Measurements from ENCODE around the gene ANKMY1. TPM values are rescaled to one million over a fixed set of nuclear protein-coding genes. Genes with fewer than 3 reads are reported as not detected.

The ANKMY1 gene
- total and polyA plus RNA-seq, 2 of the 13 experiments (the other 11 are each of a cell fraction or from before 2014, with no cell fraction given) = 11.7 to 18.8 TPM

DNA sequence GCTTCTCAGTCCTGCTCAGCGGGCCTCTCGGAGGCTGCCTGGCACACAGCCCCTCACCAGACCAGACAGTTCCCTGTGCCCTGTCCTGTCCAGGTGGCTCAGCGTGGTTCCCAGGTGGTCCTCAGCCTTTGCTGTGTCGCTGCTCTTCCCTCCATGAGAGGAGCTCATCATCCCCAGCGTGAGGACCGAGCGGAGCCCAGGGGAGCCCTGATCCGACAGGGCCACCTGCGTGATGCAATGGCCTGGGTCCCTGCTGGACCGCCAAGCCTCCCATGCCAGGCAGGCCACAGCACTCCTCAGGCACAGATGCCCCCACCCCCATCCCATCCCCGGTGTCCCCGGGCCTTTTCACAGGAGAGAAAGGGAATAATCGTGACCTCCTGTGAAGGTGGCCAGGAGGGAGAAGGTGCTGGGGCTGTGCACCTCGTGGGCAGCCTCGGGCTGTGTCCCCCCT, 118.1 kb downstream of the ANKMY1 start:
- CTCF ChIA-PET (ENCODE audit: low intra/inter-chr PET ratio, low total read pairs) = no interaction called here
- no peaks in the 10 kb centered on the region for H3K79me2 ChIP-seq (ENCODE audit: insufficient read depth, low read length)

DNA sequence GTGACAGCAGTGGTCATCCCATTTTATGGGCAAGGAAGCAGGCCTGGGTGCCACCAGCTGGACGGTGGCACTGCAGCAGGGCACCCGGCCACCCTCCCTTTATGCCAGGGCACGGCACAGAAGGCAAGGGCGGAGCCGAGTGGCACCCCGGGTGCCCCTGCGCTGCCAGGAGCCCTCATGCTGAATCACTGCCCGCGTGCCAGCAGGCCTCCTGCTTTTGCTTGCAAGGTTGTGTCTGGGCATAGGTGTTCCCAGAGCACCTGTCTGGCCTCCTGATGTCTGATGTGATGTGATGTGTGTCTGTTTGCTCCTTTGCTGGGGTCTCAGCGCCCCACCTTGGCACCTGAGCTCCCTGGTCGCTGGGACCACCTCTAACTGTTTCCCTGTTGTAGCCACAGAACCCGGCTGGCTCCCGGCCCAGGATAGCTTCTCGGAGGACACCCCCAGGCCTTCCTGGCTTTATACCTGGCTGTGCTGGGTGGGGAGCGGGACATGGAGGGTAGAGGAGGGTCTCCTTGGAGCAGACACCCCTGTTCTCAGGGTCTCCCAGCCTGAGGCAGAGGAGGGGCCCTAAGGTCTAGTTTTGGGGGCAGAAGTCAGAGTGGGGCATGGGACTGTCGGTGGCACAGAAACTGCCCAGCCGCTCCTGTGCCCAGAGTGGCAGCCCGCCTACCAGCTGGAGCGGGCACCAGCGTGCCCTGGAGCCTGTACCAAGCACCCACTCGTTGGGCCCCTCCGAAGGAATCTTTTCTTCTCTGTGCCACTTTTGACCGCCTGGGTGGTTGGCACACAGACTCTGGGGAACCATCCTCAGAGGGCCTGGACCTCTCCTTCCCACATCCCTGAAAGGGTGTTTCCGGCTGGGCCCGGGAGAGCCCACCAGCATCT, 118.7 kb downstream of the ANKMY1 start:
- WGBS (ENCODE audit: low lambda C conversion rate) = 57% methylated on average over 16 of the region's 25 CpGs
- intact Hi-C loops (cut with micrococcal nuclease; ENCODE audit: unreplicated experiment) = loop anchor here (1.0 to 5.0 kb wide), 3 partner anchors 187 to 287 kb away; no protein-coding TSS in a partner anchor
- Histone ChIP-seq H3K79me2 (ENCODE audit: insufficient read depth, low read length) (no peaks in the 10 kb centered on the region), H4K20me1 (ENCODE audit: insufficient read depth, low read length) (peaks cover 3% of the 10 kb centered on the region; the same call in 1 of the 2 replicates), H2AFZ (ENCODE audit: low read length) (no peak overlapping the region), H3K27me3 (ENCODE audit: control insufficient read depth in 1 of 2, insufficient read depth in 2 of 2, low read length in 2 of 2) (peaks cover 14 to 30% of the 10 kb centered on the region in 2 experiments; a peak in 4 of 5 replicates), H3K4me1 (ENCODE audit: insufficient read depth, low read length) (peaks cover 18% of the 10 kb centered on the region), H3K4me2 (ENCODE audit: low read depth, low read length) (no peak overlapping the region), H3K4me3 (replicated peaks in 1 of 3; ENCODE audit: insufficient read depth in 1 of 3, low read depth in 2 of 3, low read length in 3 of 3) (no peak overlapping the region), H3K9ac (ENCODE audit: insufficient read depth, low read depth, low read length) (no peak overlapping the region), H3K27ac (ENCODE audit: extremely low read length, insufficient read depth, low read length) (no peak overlapping the region), H3K36me3 (replicated peaks in 1 of 2; ENCODE audit: control insufficient read depth in 1 of 2, insufficient read depth in 2 of 2, low read length in 2 of 2) (no peaks in the 10 kb centered on the region), H3K9me3 (ENCODE audit: low read length) (no peaks in the 10 kb centered on the region)
- FAIRE-seq (no peak), ATAC-seq (no peak), DNase-seq (ENCODE audit: low spot score) (no peak)
- BruUV-seq (replicated peaks) = no TSS peak
- POLR2A ChIA-PET = no interaction called here
- CTCF ChIA-PET (ENCODE audit: low intra/inter-chr PET ratio, low total read pairs) = interaction anchor here (0.8 to 3.4 kb wide), 3 partner anchors 94 to 288 kb away, joined by 3 to 84 read pairs (median 11); no protein-coding TSS in a partner anchor
- in situ Hi-C loops (cut with HindIII; ENCODE audit: extremely low pct_ligation_motif_present, low pct_unique_long_range_greater_than_20kb) = loop anchor here (5.0 kb wide), 2 partner anchors 207 to 287 kb away; no protein-coding TSS in a partner anchor
- TF ChIP-seq, protein P1, sequence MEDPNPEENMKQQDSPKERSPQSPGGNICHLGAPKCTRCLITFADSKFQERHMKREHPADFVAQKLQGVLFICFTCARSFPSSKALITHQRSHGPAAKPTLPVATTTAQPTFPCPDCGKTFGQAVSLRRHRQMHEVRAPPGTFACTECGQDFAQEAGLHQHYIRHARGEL (CRISPR knock-in tag; IDR thresholded peaks at IDR 0.05) = no peak
- TF ChIP-seq, protein P2, sequence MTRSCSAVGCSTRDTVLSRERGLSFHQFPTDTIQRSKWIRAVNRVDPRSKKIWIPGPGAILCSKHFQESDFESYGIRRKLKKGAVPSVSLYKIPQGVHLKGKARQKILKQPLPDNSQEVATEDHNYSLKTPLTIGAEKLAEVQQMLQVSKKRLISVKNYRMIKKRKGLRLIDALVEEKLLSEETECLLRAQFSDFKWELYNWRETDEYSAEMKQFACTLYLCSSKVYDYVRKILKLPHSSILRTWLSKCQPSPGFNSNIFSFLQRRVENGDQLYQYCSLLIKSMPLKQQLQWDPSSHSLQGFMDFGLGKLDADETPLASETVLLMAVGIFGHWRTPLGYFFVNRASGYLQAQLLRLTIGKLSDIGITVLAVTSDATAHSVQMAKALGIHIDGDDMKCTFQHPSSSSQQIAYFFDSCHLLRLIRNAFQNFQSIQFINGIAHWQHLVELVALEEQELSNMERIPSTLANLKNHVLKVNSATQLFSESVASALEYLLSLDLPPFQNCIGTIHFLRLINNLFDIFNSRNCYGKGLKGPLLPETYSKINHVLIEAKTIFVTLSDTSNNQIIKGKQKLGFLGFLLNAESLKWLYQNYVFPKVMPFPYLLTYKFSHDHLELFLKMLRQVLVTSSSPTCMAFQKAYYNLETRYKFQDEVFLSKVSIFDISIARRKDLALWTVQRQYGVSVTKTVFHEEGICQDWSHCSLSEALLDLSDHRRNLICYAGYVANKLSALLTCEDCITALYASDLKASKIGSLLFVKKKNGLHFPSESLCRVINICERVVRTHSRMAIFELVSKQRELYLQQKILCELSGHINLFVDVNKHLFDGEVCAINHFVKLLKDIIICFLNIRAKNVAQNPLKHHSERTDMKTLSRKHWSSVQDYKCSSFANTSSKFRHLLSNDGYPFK (CRISPR knock-in tag; IDR thresholded peaks at IDR 0.05; ENCODE audit: borderline replicate concordance) = 0 out of 2 replicates have a peak, but pooled peaks have one; percentile 4
- TF ChIP-seq, protein P3, sequence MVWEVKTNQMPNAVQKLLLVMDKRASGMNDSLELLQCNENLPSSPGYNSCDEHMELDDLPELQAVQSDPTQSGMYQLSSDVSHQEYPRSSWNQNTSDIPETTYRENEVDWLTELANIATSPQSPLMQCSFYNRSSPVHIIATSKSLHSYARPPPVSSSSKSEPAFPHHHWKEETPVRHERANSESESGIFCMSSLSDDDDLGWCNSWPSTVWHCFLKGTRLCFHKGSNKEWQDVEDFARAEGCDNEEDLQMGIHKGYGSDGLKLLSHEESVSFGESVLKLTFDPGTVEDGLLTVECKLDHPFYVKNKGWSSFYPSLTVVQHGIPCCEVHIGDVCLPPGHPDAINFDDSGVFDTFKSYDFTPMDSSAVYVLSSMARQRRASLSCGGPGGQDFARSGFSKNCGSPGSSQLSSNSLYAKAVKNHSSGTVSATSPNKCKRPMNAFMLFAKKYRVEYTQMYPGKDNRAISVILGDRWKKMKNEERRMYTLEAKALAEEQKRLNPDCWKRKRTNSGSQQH (CRISPR knock-in tag; IDR thresholded peaks at IDR 0.05; ENCODE audit: low read depth) = no peak
- TF ChIP-seq, protein P4, sequence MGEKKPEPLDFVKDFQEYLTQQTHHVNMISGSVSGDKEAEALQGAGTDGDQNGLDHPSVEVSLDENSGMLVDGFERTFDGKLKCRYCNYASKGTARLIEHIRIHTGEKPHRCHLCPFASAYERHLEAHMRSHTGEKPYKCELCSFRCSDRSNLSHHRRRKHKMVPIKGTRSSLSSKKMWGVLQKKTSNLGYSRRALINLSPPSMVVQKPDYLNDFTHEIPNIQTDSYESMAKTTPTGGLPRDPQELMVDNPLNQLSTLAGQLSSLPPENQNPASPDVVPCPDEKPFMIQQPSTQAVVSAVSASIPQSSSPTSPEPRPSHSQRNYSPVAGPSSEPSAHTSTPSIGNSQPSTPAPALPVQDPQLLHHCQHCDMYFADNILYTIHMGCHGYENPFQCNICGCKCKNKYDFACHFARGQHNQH (CRISPR knock-in tag; IDR thresholded peaks at IDR 0.05) = no peak
- no peak for TF ChIP-seq RAD21 (CRISPR knock-in tag; IDR thresholded peaks at IDR 0.05)

More for the DNA sequence above, 118.1 kb downstream of the ANKMY1 start:
- Histone ChIP-seq H3K9me3 (ENCODE audit: low read length) (no peaks in the 10 kb centered on the region), H2AFZ (ENCODE audit: low read length) (no peak overlapping the region), H3K4me2 (ENCODE audit: low read depth, low read length) (no peak overlapping the region), H3K4me3 (replicated peaks in 1 of 3; ENCODE audit: insufficient read depth in 1 of 3, low read depth in 2 of 3, low read length in 3 of 3) (no peak overlapping the region), H3K27me3 (ENCODE audit: control insufficient read depth in 1 of 2, insufficient read depth in 2 of 2, low read length in 2 of 2) (peaks cover 13 to 23% of the 10 kb centered on the region in 2 experiments; a peak in 4 of 5 replicates), H3K4me1 (ENCODE audit: insufficient read depth, low read length) (peaks cover 18% of the 10 kb centered on the region), H4K20me1 (ENCODE audit: insufficient read depth, low read length) (peaks cover 3% of the 10 kb centered on the region; the same call in 1 of the 2 replicates), H3K9ac (ENCODE audit: insufficient read depth, low read depth, low read length) (no peak overlapping the region), H3K36me3 (replicated peaks in 1 of 2; ENCODE audit: control insufficient read depth in 1 of 2, insufficient read depth in 2 of 2, low read length in 2 of 2) (no peaks in the 10 kb centered on the region), H3K27ac (ENCODE audit: extremely low read length, insufficient read depth, low read length) (no peak overlapping the region)
- FAIRE-seq = no peak
- TF ChIP-seq, protein P5, sequence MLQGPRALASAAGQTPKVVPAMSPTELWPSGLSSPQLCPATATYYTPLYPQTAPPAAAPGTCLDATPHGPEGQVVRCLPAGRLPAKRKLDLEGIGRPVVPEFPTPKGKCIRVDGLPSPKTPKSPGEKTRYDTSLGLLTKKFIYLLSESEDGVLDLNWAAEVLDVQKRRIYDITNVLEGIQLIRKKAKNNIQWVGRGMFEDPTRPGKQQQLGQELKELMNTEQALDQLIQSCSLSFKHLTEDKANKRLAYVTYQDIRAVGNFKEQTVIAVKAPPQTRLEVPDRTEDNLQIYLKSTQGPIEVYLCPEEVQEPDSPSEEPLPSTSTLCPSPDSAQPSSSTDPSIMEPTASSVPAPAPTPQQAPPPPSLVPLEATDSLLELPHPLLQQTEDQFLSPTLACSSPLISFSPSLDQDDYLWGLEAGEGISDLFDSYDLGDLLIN (CRISPR knock-in tag; IDR thresholded peaks at IDR 0.05; ENCODE audit: borderline replicate concordance) = no peak
- TF ChIP-seq ATF7 (IDR thresholded peaks at IDR 0.05) (no peak), ATF7 (CRISPR knock-in tag; IDR thresholded peaks at IDR 0.05) (no peak)
- BruUV-seq (replicated peaks) = no TSS peak
- WGBS (ENCODE audit: low lambda C conversion rate) = 31% methylated on average over 6 of the region's 15 CpGs
- no peak for ATAC-seq
- POLR2A ChIA-PET = no interaction called here
- intact Hi-C loops (cut with micrococcal nuclease; ENCODE audit: unreplicated experiment) = loop anchor here (5.0 kb wide), 2 partner anchors 187 to 287 kb away; no protein-coding TSS in a partner anchor
- in situ Hi-C loops (cut with HindIII; ENCODE audit: extremely low pct_ligation_motif_present, low pct_unique_long_range_greater_than_20kb) = loop anchor here (5.0 kb wide), 2 partner anchors 207 to 287 kb away; no protein-coding TSS in a partner anchor
- DNase-seq (ENCODE audit: low spot score) = no peak

Measured in HepG2 (cell line).